ENCODE data around the gene PDZRN4. TPM values are rescaled to one million over a fixed set of nuclear protein-coding genes. Genes with fewer than 3 reads are reported as not detected.

The PDZRN4 gene
- total and polyA plus RNA-seq, 2 of the 4 experiments (the other 2 are of a cell fraction): not detected

- no peak overlapping the region for H3K56ac ChIP-seq (ENCODE audit: extremely low read depth, insufficient read depth, low read length)
- no peak overlapping the region for H4K91ac ChIP-seq (ENCODE audit: insufficient read depth, low read depth, low read length)
- no peak overlapping the region for H2AK9ac ChIP-seq (replicated peaks; ENCODE audit: low read depth, low read length, poor library complexity)
- intact Hi-C loops (cut with micrococcal nuclease) (no loop called here), in situ Hi-C loops (cut with MboI; ENCODE audit: low sequenced_read_pairs) (no loop called here), dilution Hi-C loops (cut with HindIII; ENCODE audit: low sequenced_read_pairs, unreplicated experiment) (no loop called here)
- no peak overlapping the region for H3K14ac ChIP-seq (replicated peaks; ENCODE audit: low read depth, low read length)
- ChIA-PET POLR2A (ENCODE audit: unreplicated experiment) (no interaction called here), CTCF (no interaction called here)
- no peak overlapping the region for H3K4ac ChIP-seq (ENCODE audit: low read depth, low read length)
- H2BK120ac ChIP-seq (ENCODE audit: low read depth, low read length): no peak overlapping the region
- no peak overlapping the region for H3K23ac ChIP-seq (ENCODE audit: low read depth, low read length)
- no peak overlapping the region for H2AFZ ChIP-seq (replicated peaks; ENCODE audit: low read length, poor library complexity)
- WGBS, 2 experiments (ENCODE audit: extremely low coverage in 2 of 2, insufficient read length in 1 of 2): no CpG with 5 or more reads among the region's 2 CpGs
- H3K9me3 ChIP-seq (ENCODE audit: control insufficient read depth, insufficient read depth, low read length): no peaks in the 10 kb centered on the region
- DNase-seq (no peak), ATAC-seq (ENCODE audit: low read depth) (no peak)
- H2AK5ac ChIP-seq (ENCODE audit: low read depth, low read length): no peak overlapping the region
- no peak overlapping the region for H4K5ac ChIP-seq (ENCODE audit: low read depth, low read length)
- no peaks in the 10 kb centered on the region for H4K20me1 ChIP-seq (ENCODE audit: insufficient read depth, low read length)
- H2BK15ac ChIP-seq (ENCODE audit: low read depth, low read length): no peak overlapping the region
- no TSS peak for BruUV-seq (replicated peaks)
- no peak overlapping the region for H3K9ac ChIP-seq (ENCODE audit: low read depth, low read length)
- no peaks in the 10 kb centered on the region for H3K4me1 ChIP-seq (ENCODE audit: control insufficient read depth, insufficient read depth, low read length)
- no peaks in the 10 kb centered on the region for H3K79me1 ChIP-seq (ENCODE audit: low read depth in 1 of 2, low read length in 2 of 2)
- H3K27me3 ChIP-seq (ENCODE audit: control insufficient read depth, insufficient read depth, low read length): no peaks in the 10 kb centered on the region
- H3K4me2 ChIP-seq (ENCODE audit: low read depth, low read length): no peak overlapping the region
- no peak overlapping the region for H4K8ac ChIP-seq (ENCODE audit: low read depth in 2 of 2, low read length in 2 of 2)
- H3K4me3 ChIP-seq (ENCODE audit: insufficient read depth, low read depth, low read length): no peak overlapping the region
- H3K36me3 ChIP-seq (ENCODE audit: control insufficient read depth, insufficient read depth, low read length): no peaks in the 10 kb centered on the region
- no peak overlapping the region for H2BK5ac ChIP-seq (ENCODE audit: low read depth, low read length, poor library complexity, severe bottlenecking)
- no peak overlapping the region for H3K27ac ChIP-seq (ENCODE audit: insufficient read depth, low read length)
- no peak overlapping the region for H3K18ac ChIP-seq (ENCODE audit: low read depth, low read length)
- TF ChIP-seq CHD1 (IDR thresholded peaks at IDR 0.05; ENCODE audit: low read depth, low read length): no peak
- TF ChIP-seq MXI1 (IDR thresholded peaks at IDR 0.05; ENCODE audit: borderline replicate concordance, low read depth, low read length): no peak
- no peak for TF ChIP-seq RAD21 (IDR thresholded peaks at IDR 0.05; ENCODE audit: low read length)
- no peak for TF ChIP-seq RFX5 (IDR thresholded peaks at IDR 0.05; ENCODE audit: low read depth, low read length)
- TF ChIP-seq USF2 (IDR thresholded peaks at IDR 0.05; ENCODE audit: low read depth, low read length): no peak
- no peak for TF ChIP-seq CTCF (conservative IDR thresholded peaks at IDR 0.05; ENCODE audit: low read depth, low read length)
- TF ChIP-seq ELK1 (IDR thresholded peaks at IDR 0.05; ENCODE audit: borderline replicate concordance, low read depth, low read length): no peak
- TF ChIP-seq SMC3 (IDR thresholded peaks at IDR 0.05; ENCODE audit: low read depth, low read length): no peak
- no peak for TF ChIP-seq MAZ (IDR thresholded peaks at IDR 0.05; ENCODE audit: borderline replicate concordance, low read depth, low read length)
- TF ChIP-seq POLR2A (IDR thresholded peaks at IDR 0.05; ENCODE audit: low read depth, low read length): no peak
- TF ChIP-seq CEBPB (IDR thresholded peaks at IDR 0.05; ENCODE audit: low read depth, low read length): no peak
- TF ChIP-seq BHLHE40 (IDR thresholded peaks at IDR 0.05; ENCODE audit: low read depth, low read length): no peak
- TF ChIP-seq NFE2L2 (IDR thresholded peaks at IDR 0.05; ENCODE audit: low read depth, low read length): no peak
- no peak for TF ChIP-seq MAFK (IDR thresholded peaks at IDR 0.05; ENCODE audit: low read depth, low read length)
- no peak overlapping the region for H2BK20ac ChIP-seq (ENCODE audit: low read depth, low read length)
- H3K9me1 ChIP-seq (ENCODE audit: insufficient read depth, low read length): no peaks in the 10 kb centered on the region
Observed at GRCh38 chr12:41248391-41248790, 60.3 kb downstream of the PDZRN4 start.

All from IMR-90 (cell line).